ENCODE results near the gene TP53AIP1. TPM values are rescaled to one million over a fixed set of nuclear protein-coding genes. Genes with fewer than 3 reads are reported as not detected.

TP53AIP1 gene
- total and polyA plus RNA-seq, 10 of the 15 experiments (the other 5 are each of a cell fraction or from before 2014, with no cell fraction given): 0.01 TPM; not detected in 9

GRCh38 chr11:128907585-128907984 is 35.1 kb downstream of the TP53AIP1 start (continued):
- TF ChIP-seq CUX1 (IDR thresholded peaks at IDR 0.05; ENCODE audit: insufficient replicate concordance, low read depth, low read length) (no peak), MLLT1 (IDR thresholded peaks at IDR 0.05) (no peak)

Data from GM12878 (cell line).